Skeletal muscle cell (primary cell): ENCODE data around the gene GFOD1.
"Not testable (repeated sequence)": the region's sequence is repeated elsewhere in the genome, so short reads cannot be mapped to it uniquely, and the experiment has no call there.

Experiments used
- DNase-seq: peaks from one replicate; pipeline ENCODE4 v3.0.0-alpha.2; 2010; ENCODE audit warnings: low read depth
- H3K4me3 ChIP-seq: 2 replicates; pipeline ENCODE4 v1.5.1; 2011; ENCODE audit warnings: low read depth, mild to moderate bottlenecking, control low read depth, low read length, moderate library complexity

The GFOD1 gene

DNA sequence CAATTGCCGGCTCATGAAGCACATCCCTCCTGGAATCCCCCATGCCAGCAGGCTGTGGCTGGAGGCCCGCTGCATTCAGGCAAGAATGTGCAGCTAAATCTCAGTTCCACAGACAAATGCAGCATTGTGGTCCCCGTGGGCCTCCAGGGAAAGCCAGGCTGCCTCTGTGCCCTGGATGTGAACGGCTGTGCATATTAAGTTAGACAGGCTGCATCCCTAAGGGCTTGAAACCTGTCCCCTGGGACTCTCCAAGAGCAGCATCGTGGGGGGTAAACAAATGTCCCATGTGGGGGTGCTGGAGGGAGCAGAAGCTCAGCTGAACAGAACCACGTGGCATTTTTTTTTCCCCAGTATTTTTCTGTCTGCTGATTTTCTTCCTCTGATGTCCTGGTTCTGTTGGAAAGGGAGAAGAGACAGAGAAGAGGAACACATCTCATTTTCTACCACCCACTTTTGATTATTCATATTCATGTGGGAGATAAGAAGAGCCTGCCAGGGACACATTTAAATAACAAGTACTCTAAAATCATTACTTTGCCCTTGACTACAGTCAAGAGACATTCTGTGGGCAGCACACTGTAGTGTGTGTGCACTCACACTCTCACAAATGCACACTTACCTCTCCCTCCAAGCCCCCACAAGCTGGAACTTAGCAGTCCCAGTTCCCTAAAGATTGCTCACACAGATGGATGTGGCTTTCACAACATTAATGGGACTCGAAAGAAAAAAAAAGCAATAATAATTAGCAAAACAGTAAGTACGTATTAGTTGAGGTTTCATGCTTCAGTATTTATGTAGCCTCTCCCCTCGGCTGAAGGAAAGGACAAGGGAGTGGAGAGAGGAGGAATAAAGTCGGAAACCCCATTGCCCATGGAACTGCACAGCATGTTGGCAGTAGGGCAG is 16.9 kb downstream of the GFOD1 start:
- DNase-seq = no peak
- no peak overlapping the region for H3K4me3 ChIP-seq

DNA sequence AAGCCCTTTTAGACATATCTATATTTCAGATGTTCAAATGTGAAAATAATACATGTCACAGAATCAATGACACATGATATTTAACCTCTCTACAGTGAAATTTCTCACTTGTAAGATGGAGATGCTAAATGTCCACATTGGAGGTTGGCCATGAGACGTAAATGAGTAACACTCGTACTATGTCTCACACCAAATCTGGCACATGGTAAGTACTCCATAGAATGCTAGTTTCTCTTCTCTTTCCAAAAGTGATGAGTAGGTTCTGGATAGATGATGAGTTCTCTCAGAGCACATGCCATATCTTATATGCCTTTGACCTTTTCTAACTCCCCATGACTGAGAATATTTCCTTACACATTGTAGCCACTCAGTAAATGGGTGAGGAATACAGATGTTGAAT is 17.7 kb downstream of the GFOD1 start:
- no peak overlapping the region for H3K4me3 ChIP-seq
- no peak for DNase-seq

DNA sequence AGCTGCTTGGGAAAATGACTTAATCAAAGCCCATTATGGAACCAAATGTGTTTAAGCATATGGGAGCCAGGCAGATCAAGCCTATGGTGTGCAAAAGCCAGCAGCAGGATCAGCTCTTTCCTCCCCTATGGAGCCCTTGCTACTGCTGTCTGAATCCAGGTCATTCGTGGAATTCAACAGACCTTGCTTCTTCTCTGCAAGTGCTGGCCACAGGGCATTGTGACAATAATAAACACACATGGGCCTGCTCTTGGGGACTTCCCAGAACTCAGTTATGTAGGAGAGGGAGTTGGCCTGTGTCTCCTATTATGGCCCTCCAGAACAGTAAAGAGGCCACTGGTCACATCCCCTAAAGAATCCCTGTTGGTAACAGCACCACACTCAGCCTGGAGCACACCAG is 18.6 kb downstream of the GFOD1 start:
- no peak for DNase-seq

DNA sequence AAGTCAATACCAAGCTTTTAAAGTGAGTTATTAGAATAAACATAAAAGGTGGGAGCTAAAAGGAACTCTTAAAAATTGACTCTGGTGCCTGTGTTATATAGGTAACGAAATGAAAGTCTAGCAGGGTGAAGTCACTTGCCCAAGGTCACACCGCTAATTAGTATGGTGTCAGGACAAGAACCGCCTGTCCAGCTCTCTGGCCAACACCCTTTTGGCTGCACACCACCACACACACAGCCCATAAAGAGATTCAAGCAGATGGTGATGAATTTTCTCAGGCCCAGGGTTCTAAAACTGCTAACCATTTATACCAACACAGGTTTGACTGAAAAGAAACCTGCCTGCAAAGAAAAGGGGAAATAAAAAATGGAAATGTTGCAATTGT is 20.2 kb downstream of the GFOD1 start:
- H3K4me3 ChIP-seq = no peak overlapping the region
- no peak for DNase-seq

More for the DNA sequence above, 18.6 kb downstream of the GFOD1 start:
- H3K4me3 ChIP-seq = no peak overlapping the region

DNA sequence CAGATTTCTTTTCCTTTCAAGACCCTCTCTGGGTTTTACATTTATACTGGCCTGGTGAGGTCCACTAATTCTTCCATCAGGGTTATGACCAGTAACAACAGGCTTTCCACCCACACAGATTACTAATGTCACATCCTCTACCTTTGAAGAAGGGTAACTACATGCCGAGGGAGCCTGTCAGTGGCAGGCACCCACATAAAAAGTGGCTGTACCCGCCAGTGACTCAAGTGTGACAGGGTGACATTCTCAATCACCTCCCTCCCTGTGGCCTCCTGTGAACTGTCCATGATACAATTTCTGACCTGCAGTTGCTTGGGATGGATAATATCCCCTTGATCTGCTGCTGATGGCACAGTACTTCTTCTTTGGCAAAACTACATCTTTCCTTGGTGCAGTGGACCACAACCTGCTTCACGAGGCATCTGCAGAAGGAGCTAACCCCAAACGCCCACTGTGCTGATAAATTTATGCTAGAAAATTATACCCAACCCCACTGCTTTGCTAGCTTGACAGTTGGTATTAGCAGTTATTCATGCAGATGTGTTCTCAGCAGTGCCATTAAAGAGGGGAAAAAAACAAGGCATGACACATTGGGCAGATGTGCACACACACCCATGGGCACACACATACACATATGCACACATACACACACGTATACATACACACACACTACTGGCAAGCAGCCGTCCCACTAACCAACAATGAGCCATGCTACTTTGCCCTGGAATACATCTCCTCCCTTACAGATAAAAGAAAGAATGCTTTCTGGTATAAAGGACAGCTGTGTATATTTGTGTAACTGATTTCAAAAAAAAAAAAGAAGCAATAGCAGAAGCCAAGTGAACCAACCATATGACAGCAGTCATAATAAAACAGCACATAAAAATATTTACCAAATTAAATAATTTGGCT is 20.8 kb downstream of the GFOD1 start:
- no peak for DNase-seq
- no peak overlapping the region for H3K4me3 ChIP-seq

DNA sequence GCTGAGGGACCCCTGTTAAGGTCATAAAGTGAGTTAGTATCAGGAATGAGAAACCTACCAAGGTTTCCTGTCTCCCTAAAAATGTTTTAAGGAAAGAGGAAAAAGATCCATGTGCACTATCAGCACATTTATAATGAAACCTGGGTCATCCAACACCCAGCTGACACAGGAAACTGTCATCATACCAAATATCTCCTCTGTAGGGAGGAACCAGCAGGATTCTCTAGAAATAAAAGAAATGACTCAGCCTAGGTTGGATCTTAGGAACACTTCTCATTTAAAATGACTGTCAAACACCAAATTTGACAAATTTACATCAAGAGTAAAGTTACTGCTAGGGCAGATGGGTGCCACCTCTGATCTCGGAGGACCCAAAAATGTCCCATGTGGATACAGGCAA is 21.7 kb downstream of the GFOD1 start:
- no peak overlapping the region for H3K4me3 ChIP-seq
- DNase-seq = no peak

DNA sequence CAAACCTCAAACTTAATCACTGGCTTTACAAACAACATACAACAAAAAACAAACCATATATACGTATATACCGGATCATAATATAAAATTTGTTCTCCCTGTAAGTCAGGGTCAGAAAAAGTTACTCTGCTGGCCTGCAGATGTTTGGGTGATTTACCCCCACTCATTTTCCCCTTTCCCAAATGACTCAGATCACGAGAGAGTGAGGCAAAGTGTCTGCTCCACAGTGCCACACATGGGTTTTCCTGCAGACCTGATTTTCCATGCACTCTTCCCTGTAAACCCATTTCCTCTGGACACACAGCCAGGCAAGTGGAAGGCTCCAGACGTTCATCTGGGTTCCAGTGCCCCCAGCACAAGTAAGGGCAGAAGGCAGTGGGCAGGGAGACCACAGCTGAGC is 23.5 kb downstream of the GFOD1 start:
- no peak for DNase-seq
- H3K4me3 ChIP-seq = no peak overlapping the region

DNA sequence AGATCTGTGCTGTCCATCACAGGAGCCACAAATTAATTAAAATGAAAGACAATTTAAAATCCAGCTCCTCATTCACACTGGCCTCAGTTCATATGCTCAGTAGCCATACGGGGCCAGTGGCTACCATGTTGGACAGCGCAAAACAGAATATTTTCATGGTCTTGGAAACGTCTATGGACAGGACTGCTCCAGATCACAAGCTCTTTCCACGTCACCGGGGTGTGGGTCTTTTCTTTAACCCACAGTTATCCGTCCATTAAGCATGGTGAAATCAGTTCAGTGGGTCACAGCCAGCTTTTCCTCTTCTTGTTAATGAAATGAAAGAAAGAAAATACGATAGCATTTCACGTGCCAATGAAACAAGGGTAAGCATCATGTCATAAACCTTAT is 24.1 kb downstream of the GFOD1 start:
- H3K4me3 ChIP-seq = no peak overlapping the region
- DNase-seq = no peak

DNA sequence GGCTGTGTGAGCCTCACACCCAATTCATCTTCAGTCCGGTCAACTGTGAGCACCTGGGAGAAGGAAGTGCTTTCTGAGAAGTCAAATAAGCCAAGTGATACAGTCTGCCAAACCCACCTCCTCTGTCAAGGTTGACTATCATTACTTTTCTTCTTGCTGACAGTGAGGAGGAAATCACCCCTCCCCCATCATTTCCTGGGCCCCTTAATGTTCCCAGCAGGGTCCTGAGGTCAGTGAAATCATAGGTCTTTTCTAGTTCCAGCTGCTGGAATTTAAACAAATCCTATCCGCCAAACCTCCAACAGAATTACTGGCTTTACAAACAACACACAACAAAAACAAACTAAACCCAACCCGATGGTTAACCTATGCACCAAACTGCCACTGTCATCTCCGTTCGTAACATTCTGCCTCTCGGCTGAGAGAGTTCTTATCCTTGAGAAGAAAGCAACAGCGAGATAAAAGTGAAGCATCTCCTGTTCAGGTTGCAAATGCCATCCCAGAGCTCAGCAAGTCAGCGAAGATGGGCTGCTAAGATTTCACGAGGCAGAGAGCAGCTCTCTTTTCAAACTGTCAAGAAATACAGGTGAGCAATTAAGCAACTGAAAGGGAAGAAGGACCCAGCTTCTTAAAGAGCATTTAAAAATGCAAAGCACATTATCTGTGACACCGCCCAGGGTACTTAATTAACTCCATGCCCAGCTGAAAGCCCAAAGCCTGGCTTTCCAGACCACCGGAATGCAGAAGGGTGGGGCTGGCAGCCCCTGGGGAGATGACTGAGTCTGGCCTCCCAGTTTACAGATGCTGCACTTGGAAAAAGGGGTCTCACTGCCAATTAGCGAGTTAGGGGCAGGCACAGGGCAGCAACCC is 24.7 kb downstream of the GFOD1 start:
- no peak for DNase-seq
- no peak overlapping the region for H3K4me3 ChIP-seq

DNA sequence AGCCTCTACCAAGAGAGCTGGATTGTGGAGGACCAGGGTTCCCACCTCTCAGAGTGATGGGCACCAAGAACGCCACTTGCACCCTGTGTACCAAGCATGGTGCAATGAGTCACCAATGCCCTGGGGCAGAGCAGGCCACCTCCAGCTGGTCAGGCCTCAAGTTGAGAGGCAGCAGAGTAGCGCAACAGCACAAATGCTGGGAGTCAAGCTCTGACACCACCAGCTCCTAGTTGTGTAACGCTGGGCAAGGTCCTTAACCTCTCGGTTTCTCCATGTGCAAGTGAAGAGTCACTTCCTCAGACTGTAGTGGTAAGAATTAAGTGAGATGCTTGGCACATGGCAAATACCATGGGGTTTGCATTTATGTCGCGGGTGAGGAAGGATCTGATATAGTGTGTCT is 25.6 kb downstream of the GFOD1 start:
- DNase-seq = no peak
- no peak overlapping the region for H3K4me3 ChIP-seq

DNA sequence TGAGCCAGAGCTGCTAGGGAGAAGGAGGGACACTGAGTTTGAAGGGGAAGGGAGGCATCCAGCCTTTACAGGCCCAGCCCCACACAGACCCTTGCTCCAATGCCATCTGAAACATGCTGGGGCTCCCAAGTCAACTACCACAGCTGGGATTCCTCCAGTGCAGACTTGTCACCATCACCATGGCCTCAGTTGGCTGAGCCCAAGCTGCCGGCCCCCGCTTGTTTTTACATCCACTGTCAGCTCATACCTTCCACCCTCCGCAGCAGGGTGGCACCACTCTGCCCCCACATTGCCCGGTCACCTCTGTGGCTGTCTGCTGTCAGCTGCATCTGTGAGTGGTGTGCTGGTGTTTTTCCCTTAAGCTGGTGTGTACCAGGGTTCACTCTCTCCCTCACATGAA is 26.1 kb downstream of the GFOD1 start:
- no peak for DNase-seq

DNA sequence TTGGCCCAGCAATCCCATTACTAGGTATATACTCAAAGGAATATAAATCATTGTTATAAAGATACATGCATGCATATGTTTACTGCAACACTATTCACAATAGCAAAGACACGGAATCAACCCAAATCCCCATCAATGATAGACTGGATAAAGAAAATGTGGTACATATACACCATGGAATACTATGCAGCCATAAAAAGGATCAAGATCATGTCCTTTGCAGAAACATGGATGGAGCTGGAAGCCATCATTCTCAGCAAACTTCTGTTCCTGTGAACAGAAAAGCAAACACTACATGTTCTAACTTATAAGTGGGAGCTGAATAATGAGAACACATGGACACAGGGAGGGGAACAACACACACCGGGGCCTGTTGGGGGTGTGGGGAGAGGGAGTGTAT is 27.1 kb downstream of the GFOD1 start:
- not testable (repeated sequence) for DNase-seq, H3K4me3 ChIP-seq

More for the DNA sequence above, 26.1 kb downstream of the GFOD1 start:
- H3K4me3 ChIP-seq = no peak overlapping the region

DNA sequence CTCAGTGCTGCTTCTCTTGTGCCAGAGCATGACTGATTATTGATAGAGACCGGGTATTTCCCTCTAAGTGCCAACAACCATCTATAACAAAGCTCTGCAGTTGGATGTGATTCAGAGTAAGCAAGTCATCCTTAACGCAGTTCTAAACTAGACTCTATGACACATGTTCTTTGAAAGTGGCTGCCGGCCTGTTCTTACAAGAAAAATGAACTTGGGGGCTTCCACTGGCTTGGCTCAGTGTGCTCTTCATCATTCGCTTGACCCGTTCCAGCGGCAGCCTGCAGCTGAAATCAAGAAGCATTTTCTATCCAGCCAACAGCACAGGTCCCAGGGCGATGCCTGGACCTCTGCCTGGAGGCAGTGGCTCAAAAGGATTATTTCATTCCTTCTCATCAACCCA is 29.8 kb downstream of the GFOD1 start:
- peak; percentile 42 for DNase-seq
- H3K4me3 ChIP-seq = no peak overlapping the region

DNA sequence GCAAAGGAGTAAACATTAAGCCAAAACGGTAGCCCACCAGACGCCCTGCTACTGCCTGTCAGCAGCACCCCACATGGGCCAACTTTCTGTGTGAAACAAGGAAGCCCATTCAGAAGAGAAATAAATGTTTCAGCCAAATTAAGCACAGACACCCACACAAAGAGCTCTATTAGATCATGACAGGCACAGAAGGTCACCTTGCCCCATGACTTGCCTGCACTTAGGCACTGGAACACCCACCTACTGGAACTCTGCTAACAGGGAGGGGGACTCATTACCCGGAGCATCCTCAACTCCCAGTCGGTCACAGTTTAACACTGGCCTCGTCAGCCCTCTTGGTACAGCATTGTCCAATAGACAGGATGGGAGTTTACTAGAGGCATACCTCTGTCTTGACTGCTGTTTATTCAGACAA is 31.8 kb downstream of the GFOD1 start:
- no peak for DNase-seq
- H3K4me3 ChIP-seq = no peak overlapping the region

DNA sequence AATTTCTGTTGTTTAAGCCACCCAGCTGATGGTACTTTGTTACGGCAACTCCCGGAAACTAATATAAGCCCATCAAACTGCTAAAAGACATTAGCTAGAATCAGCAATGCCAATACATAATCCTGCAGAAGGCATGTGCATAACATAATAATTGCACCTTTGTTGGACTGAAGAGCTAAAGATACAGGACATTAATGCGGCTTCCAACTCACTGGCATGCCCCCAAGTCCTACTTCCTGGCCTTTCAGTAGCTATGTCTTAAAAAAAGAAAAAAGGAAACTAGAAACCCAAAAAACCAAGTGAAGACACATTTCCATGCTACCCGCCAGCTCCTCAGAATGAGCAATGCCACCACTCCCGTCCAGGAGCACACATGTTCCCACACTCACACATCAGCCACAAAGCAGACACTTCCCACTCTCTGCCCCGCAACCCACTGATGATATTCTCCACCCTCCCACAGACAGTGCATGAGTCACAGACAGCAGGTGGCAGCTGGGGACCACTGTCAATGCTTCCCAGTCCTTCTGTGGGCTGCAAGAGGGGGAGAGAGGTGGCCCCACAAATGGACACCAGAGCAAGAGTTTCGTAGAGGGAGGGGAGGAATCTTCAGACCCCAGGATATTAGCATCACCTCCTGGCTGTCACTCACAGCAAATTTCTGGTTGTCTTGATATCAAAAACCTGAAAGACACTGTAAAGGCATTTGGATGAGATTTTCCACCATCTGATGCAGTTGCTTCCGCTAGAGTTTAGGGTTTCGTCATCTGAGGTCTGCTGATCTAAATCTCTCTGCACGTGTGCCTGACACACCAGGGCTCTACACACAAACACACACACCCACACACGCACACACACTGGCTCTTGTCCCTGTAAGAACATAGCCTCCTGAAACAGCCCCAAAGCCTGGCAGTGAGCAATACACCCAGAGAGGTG is 32.8 kb downstream of the GFOD1 start:
- DNase-seq = peak; percentile 71
- no peak overlapping the region for H3K4me3 ChIP-seq

DNA sequence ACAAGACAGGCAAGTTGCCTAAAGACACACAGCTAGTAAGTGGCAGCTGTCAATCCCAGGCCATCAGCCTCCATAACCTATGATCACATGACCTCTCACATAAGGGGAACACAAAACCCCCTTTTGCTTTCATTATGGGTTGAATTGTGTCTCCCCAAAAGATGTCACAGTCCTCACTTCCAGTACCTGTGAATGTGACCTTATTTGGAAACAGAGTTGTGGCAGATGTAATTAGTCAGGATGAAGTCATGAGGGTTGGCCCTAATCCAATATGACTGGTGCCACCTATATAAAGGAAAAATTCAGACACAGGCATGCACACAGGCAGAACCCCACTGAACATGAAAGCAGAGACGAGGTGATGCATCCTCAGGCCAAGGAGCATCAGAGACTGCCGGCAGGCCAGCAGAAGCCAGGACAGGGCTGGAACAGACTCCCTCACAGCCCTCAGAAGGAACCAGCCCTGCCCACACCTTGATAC is 33.6 kb downstream of the GFOD1 start:
- H3K4me3 ChIP-seq = no peak overlapping the region
- DNase-seq = no peak

DNA sequence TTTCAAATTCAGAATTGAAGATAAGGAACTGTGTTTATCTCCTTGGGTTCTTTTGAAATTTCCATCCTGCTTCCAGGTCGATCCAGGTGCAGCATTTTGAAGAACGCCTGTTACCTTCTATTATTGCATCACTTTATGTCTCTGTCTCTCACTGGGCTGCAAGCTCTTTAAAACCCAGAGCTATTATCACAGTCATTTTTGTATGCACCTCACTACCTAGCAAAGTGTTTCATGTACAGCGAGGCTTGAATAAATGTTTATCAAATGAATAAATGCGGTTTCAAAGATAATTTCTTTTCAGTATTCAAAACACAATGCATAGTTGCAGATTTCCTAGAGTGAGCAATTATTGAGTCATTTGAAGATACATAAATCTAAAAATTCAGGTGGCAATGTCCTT is 34.2 kb downstream of the GFOD1 start:
- H3K4me3 ChIP-seq = no peak overlapping the region
- no peak for DNase-seq

DNA sequence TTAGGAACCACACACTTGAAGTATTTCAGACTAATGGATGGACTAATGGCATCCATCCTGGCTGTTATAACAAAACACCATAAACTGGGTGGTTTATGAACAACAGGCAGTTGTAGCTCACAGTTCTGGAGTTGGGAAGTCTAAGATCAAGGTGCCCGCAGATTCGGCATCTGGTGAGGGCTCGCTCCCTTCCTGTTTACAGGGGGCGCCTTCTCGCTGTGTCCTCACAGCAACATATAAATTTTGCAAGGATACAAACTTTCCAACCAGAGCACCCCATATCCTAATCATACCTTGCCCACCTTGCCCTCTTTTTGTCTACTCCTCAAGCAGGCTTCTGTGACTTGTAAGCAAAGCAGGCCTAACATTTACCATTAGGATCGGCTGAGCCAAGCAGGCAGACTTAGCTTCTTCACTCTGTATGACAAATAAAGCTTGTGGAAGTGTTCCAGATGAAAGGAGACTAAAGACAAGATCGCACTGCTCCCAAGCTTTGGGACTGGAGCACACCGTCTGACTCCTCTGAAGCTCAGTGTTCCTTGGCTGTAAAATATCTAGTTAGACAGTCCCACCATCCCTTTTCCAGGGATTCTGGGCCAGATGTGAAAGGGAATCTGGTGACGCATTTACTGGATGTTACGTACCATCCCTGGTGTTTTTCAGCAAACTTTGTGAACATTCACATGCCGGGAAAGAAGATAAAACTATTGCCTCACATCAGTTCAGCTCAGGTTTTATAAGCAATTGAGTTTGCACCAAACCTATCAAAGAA is 34.9 kb downstream of the GFOD1 start:
- no peak for DNase-seq
- H3K4me3 ChIP-seq = no peak overlapping the region
